ENCODE data around the gene AFP. TPM values are rescaled to one million over a fixed set of nuclear protein-coding genes. Genes with fewer than 3 reads are reported as not detected.

AFP gene
- total and polyA plus RNA-seq, 9 of the 15 experiments (the other 6 are each of a cell fraction or from before 2014, with no cell fraction given), result 0.47 to 6.2 (median 3.0) TPM

GRCh38 chr4:73448448-73449203 is 12.6 kb downstream of the AFP start:
- H3K9me1 ChIP-seq (ENCODE audit: control insufficient read depth, insufficient read depth, low read length), result no peaks in the 10 kb centered on the region
- no peak overlapping the region for H3K9ac ChIP-seq (ENCODE audit: insufficient read depth in 1 of 2, low read depth in 2 of 2, low read length in 2 of 2)
- H3K4me3 ChIP-seq, result no peak overlapping the region
- peaks cover 5 to 17% of the 10 kb centered on the region in 2 experiments; a peak in 3 of 5 replicates for H3K4me1 ChIP-seq (replicated peaks in 1 of 2; ENCODE audit: control insufficient read depth in 2 of 2, insufficient read depth in 2 of 2, low read length in 2 of 2)
- H3K36me3 ChIP-seq (ENCODE audit: control insufficient read depth, insufficient read depth, low read length), result no peaks in the 10 kb centered on the region
- FAIRE-seq (no peak), DNase-seq (ENCODE audit: extremely low read depth in 1 of 4, low spot score in 3 of 4) (no peak), ATAC-seq (no peak)
- TF ChIP-seq CHAMP1 (IDR thresholded peaks at IDR 0.05) (no peak), STAG1 (CRISPR knock-in tag; IDR thresholded peaks at IDR 0.05; ENCODE audit: borderline replicate concordance) (no peak), STAT6 (CRISPR knock-in tag; IDR thresholded peaks at IDR 0.05) (no peak), ELF1 (tag; IDR thresholded peaks at IDR 0.05) (no peak), ZNF232 (CRISPR knock-in tag; IDR thresholded peaks at IDR 0.05) (no peak), CTCF (IDR thresholded peaks at IDR 0.05 in 2 of 3, conservative IDR thresholded peaks at IDR 0.05 in 1 of 3; ENCODE audit: insufficient read depth in 2 of 3, low read depth in 1 of 3, low read length in 3 of 3) (no peak), FOXP4 (CRISPR knock-in tag; IDR thresholded peaks at IDR 0.05; ENCODE audit: borderline replicate concordance) (no peak)
- BruUV-seq (replicated peaks), result no TSS peak
- H3K4me2 ChIP-seq (ENCODE audit: insufficient read depth, low read length), result no peak overlapping the region
- intact Hi-C loops (cut with micrococcal nuclease), result loop anchor here (10.0 kb wide), 2 partner anchors 134 to 206 kb away; no protein-coding TSS in a partner anchor
- no peaks in the 10 kb centered on the region for H3K79me2 ChIP-seq (ENCODE audit: control insufficient read depth, insufficient read depth, low read length)
- POLR2A ChIA-PET, result no interaction called here
- CTCF ChIA-PET (ENCODE audit: low intra/inter-chr PET ratio), result no interaction called here
- 73% methylated on average over 4 of the region's 4 CpGs for WGBS (ENCODE audit: insufficient coverage, low coverage, missing lambda C conversion rate)
- H4K20me1 ChIP-seq (replicated peaks; ENCODE audit: control insufficient read depth, insufficient read depth, low read length), result no peaks in the 10 kb centered on the region
- in situ Hi-C loops (cut with MboI), result no loop called here
- H3K9me3 ChIP-seq (replicated peaks; ENCODE audit: control insufficient read depth, insufficient read depth, low read depth, low read length), result no peaks in the 10 kb centered on the region
- no peaks in the 10 kb centered on the region for H3K27me3 ChIP-seq (ENCODE audit: control insufficient read depth in 2 of 2, insufficient read depth in 2 of 2, low read length in 2 of 2)
- no peak overlapping the region for H2AFZ ChIP-seq (ENCODE audit: low read depth, low read length)
- no peak overlapping the region for H3K27ac ChIP-seq (ENCODE audit: extremely low read depth, low read depth, low read length)
